ENCODE results near the gene GNG7.

The GNG7 gene

DNA sequence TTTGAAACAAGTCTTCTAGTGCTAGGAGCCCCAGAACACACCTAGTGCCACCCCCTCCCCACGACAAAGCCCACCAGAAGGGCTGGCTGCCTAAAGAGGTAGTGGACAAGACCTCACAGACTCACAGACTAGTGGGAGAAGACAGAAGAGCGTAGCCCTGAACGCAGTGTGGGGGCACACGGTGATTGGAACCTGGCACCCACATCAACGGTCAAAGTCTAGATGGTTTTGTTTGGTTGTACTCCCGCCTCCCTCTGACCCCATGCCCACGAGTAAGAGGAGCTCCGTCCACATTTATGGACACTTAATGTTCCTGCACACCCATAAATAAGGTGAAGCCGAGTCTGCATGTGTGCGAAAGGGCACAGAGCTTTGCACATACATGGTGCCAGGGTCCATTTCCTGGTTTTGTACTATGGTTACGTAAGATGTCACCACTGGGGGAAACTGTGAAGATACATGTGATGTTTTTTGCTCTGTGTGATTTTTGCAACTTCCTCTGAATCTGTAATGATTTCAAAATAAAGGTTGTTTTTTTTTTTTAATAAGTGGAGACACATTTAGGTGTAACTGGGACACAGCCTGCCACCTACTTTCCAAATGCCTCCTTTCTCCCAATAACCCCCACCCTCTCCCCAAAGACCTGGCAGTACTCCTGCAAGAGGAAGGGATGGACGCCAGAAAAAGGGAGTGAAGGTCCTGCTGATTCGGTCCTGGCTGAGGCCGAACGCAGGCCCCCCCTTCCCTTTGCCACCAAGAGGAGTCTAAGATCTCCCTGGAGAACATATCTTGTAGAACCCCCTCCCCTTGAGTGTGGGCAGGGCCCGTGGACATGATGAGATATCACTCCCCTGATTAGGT is 72.8 kb downstream of the GNG7 start:
- no peak for ATAC-seq
- TF ChIP-seq ZNF8 (CRISPR knock-in tag; IDR thresholded peaks at IDR 0.05), result no peak
- no peak for TF ChIP-seq ESRRG (CRISPR knock-in tag; IDR thresholded peaks at IDR 0.05)
- TF ChIP-seq, protein P1, sequence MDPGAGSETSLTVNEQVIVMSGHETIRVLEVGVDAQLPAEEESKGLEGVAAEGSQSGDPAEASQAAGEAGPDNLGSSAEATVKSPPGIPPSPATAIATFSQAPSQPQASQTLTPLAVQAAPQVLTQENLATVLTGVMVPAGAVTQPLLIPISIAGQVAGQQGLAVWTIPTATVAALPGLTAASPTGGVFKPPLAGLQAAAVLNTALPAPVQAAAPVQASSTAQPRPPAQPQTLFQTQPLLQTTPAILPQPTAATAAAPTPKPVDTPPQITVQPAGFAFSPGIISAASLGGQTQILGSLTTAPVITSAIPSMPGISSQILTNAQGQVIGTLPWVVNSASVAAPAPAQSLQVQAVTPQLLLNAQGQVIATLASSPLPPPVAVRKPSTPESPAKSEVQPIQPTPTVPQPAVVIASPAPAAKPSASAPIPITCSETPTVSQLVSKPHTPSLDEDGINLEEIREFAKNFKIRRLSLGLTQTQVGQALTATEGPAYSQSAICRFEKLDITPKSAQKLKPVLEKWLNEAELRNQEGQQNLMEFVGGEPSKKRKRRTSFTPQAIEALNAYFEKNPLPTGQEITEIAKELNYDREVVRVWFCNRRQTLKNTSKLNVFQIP (CRISPR knock-in tag; IDR thresholded peaks at IDR 0.05; ENCODE audit: borderline replicate concordance, low read depth), result no peak
- TF ChIP-seq, protein P2, sequence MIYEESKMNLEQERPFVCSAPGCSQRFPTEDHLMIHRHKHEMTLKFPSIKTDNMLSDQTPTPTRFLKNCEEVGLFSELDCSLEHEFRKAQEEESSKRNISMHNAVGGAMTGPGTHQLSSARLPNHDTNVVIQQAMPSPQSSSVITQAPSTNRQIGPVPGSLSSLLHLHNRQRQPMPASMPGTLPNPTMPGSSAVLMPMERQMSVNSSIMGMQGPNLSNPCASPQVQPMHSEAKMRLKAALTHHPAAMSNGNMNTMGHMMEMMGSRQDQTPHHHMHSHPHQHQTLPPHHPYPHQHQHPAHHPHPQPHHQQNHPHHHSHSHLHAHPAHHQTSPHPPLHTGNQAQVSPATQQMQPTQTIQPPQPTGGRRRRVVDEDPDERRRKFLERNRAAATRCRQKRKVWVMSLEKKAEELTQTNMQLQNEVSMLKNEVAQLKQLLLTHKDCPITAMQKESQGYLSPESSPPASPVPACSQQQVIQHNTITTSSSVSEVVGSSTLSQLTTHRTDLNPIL (CRISPR knock-in tag; IDR thresholded peaks at IDR 0.05; ENCODE audit: low read depth), result no peak
- no peak for TF ChIP-seq GLIS3 (CRISPR knock-in tag; IDR thresholded peaks at IDR 0.05)
- TF ChIP-seq SNAI2 (CRISPR knock-in tag; IDR thresholded peaks at IDR 0.05), result no peak
- TF ChIP-seq ZNF70 (CRISPR knock-in tag; IDR thresholded peaks at IDR 0.05), result no peak
- TF ChIP-seq ZNF565 (CRISPR knock-in tag; conservative IDR thresholded peaks at IDR 0.05; ENCODE audit: low read depth), result no peak
- TF ChIP-seq BACH2 (CRISPR knock-in tag; IDR thresholded peaks at IDR 0.05; ENCODE audit: borderline replicate concordance), result no peak
- no peak for TF ChIP-seq CSDC2 (CRISPR knock-in tag; IDR thresholded peaks at IDR 0.05)
- TF ChIP-seq PPARA (CRISPR knock-in tag; IDR thresholded peaks at IDR 0.05; ENCODE audit: borderline replicate concordance), result no peak
- no peak for TF ChIP-seq ZFP30 (CRISPR knock-in tag; IDR thresholded peaks at IDR 0.05)
- no peak for TF ChIP-seq TOX (CRISPR knock-in tag; IDR thresholded peaks at IDR 0.05; ENCODE audit: borderline replicate concordance)
- TF ChIP-seq ISL1 (CRISPR knock-in tag; IDR thresholded peaks at IDR 0.05), result no peak
- TF ChIP-seq, protein P3, sequence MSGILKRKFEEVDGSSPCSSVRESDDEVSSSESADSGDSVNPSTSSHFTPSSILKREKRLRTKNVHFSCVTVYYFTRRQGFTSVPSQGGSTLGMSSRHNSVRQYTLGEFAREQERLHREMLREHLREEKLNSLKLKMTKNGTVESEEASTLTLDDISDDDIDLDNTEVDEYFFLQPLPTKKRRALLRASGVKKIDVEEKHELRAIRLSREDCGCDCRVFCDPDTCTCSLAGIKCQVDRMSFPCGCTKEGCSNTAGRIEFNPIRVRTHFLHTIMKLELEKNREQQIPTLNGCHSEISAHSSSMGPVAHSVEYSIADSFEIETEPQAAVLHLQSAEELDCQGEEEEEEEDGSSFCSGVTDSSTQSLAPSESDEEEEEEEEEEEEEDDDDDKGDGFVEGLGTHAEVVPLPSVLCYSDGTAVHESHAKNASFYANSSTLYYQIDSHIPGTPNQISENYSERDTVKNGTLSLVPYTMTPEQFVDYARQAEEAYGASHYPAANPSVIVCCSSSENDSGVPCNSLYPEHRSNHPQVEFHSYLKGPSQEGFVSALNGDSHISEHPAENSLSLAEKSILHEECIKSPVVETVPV (CRISPR knock-in tag; IDR thresholded peaks at IDR 0.05), result no peak
- no peak for TF ChIP-seq ARNTL (CRISPR knock-in tag; IDR thresholded peaks at IDR 0.05; ENCODE audit: borderline replicate concordance, low read depth)
- TF ChIP-seq ZFP3 (CRISPR knock-in tag; IDR thresholded peaks at IDR 0.05), result no peak
- TF ChIP-seq TCF4 (CRISPR knock-in tag; IDR thresholded peaks at IDR 0.05; ENCODE audit: borderline replicate concordance), result no peak
- TF ChIP-seq, protein P4, sequence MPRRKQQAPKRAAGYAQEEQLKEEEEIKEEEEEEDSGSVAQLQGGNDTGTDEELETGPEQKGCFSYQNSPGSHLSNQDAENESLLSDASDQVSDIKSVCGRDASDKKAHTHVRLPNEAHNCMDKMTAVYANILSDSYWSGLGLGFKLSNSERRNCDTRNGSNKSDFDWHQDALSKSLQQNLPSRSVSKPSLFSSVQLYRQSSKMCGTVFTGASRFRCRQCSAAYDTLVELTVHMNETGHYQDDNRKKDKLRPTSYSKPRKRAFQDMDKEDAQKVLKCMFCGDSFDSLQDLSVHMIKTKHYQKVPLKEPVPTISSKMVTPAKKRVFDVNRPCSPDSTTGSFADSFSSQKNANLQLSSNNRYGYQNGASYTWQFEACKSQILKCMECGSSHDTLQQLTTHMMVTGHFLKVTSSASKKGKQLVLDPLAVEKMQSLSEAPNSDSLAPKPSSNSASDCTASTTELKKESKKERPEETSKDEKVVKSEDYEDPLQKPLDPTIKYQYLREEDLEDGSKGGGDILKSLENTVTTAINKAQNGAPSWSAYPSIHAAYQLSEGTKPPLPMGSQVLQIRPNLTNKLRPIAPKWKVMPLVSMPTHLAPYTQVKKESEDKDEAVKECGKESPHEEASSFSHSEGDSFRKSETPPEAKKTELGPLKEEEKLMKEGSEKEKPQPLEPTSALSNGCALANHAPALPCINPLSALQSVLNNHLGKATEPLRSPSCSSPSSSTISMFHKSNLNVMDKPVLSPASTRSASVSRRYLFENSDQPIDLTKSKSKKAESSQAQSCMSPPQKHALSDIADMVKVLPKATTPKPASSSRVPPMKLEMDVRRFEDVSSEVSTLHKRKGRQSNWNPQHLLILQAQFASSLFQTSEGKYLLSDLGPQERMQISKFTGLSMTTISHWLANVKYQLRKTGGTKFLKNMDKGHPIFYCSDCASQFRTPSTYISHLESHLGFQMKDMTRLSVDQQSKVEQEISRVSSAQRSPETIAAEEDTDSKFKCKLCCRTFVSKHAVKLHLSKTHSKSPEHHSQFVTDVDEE (CRISPR knock-in tag; IDR thresholded peaks at IDR 0.05), result no peak
- no peak for TF ChIP-seq OSR1 (CRISPR knock-in tag; IDR thresholded peaks at IDR 0.05)

GRCh38 chr19:2628597-2628996 is 73.9 kb downstream of the GNG7 start:
- no peak for TF ChIP-seq TOX (CRISPR knock-in tag; IDR thresholded peaks at IDR 0.05; ENCODE audit: borderline replicate concordance)
- no peak for TF ChIP-seq OSR1 (CRISPR knock-in tag; IDR thresholded peaks at IDR 0.05)
- no peak for TF ChIP-seq ISL1 (CRISPR knock-in tag; IDR thresholded peaks at IDR 0.05)
- TF ChIP-seq ZNF70 (CRISPR knock-in tag; IDR thresholded peaks at IDR 0.05), result no peak
- TF ChIP-seq RARB (CRISPR knock-in tag; IDR thresholded peaks at IDR 0.05), result no peak
- TF ChIP-seq, protein P1 (CRISPR knock-in tag; IDR thresholded peaks at IDR 0.05; ENCODE audit: borderline replicate concordance, low read depth), result no peak
- no peak for TF ChIP-seq ZNF8 (CRISPR knock-in tag; IDR thresholded peaks at IDR 0.05)
- TF ChIP-seq, protein P4 (CRISPR knock-in tag; IDR thresholded peaks at IDR 0.05), result no peak
- no peak for TF ChIP-seq SNAI2 (CRISPR knock-in tag; IDR thresholded peaks at IDR 0.05)
- TF ChIP-seq, protein P5, sequence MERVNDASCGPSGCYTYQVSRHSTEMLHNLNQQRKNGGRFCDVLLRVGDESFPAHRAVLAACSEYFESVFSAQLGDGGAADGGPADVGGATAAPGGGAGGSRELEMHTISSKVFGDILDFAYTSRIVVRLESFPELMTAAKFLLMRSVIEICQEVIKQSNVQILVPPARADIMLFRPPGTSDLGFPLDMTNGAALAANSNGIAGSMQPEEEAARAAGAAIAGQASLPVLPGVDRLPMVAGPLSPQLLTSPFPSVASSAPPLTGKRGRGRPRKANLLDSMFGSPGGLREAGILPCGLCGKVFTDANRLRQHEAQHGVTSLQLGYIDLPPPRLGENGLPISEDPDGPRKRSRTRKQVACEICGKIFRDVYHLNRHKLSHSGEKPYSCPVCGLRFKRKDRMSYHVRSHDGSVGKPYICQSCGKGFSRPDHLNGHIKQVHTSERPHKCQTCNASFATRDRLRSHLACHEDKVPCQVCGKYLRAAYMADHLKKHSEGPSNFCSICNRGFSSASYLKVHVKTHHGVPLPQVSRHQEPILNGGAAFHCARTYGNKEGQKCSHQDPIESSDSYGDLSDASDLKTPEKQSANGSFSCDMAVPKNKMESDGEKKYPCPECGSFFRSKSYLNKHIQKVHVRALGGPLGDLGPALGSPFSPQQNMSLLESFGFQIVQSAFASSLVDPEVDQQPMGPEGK (CRISPR knock-in tag; IDR thresholded peaks at IDR 0.05; ENCODE audit: borderline replicate concordance), result no peak
- no peak for TF ChIP-seq PPARA (CRISPR knock-in tag; IDR thresholded peaks at IDR 0.05; ENCODE audit: borderline replicate concordance)
- TF ChIP-seq ZFP3 (CRISPR knock-in tag; IDR thresholded peaks at IDR 0.05), result no peak
- TF ChIP-seq ZFP30 (CRISPR knock-in tag; IDR thresholded peaks at IDR 0.05), result no peak
- no peak for ATAC-seq
